ENCODE measurements around the gene COL11A2. TPM values are rescaled to one million over a fixed set of nuclear protein-coding genes. Genes with fewer than 3 reads are reported as not detected.
"Not testable (repeated sequence)": the region's sequence is repeated elsewhere in the genome, so short reads cannot be mapped to it uniquely, and the experiment has no call there.

The COL11A2 gene
- 1 to 10 TPM in 1 of 2 experiments, under 1 TPM in 1; 0.88 to 1.4 TPM for total RNA-seq

DNA sequence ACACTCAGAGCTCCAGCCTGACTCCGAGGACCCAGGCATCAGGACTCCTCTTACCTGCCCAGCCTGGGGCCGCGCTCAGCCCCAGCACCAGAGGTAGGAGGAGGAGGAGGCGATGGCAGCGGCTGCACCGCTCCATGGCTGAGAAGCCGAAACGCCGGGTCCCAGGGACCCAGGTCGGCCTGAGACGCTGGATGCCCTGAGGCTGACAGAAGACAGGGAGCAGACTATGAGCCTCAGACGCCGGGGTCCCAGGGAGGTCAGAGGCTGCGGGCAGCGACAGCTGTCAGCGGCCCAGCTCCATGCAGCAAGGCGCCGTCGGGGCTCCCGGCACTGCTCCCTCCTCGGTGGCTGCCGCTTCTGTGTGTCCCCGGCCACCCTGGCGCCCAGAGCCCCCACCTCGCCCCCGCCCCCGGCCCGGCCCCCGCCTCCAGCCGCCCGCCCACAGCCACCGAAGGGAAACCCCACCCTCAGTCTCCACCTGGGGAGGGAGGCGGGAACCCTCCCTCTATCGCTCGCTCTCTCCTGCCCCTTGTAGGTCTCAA, at the start of gene COL11A2:
COL11A2 (minus strand) TSS at position 363 of the 542 bp plus-strand sequence; CDS start at position 136, 227 bp downstream.
- Mint-ChIP-seq H3K36me3 (ENCODE audit: low read depth) (peaks cover 20% of the 10 kb centered on the region), H3K4me1 (ENCODE audit: low read depth) (peaks cover 17% of the 10 kb centered on the region), H3K27me3 (ENCODE audit: low read depth) (peaks cover 9% of the 10 kb centered on the region), H3K4me3 (peak within 1 kb of the TSS; percentile 61), H3K27ac (no peak within 1 kb of the TSS), H3K9me3 (no peaks in the 10 kb centered on the region)
- DNase-seq = no peak
- intact Hi-C loops (cut with micrococcal nuclease) = loop anchor here (10.0 kb wide), 1 partner anchor 1053 kb away; the partner anchor contains the start of gene SMIM29
- CTCF ChIA-PET = no interaction called here

DNA sequence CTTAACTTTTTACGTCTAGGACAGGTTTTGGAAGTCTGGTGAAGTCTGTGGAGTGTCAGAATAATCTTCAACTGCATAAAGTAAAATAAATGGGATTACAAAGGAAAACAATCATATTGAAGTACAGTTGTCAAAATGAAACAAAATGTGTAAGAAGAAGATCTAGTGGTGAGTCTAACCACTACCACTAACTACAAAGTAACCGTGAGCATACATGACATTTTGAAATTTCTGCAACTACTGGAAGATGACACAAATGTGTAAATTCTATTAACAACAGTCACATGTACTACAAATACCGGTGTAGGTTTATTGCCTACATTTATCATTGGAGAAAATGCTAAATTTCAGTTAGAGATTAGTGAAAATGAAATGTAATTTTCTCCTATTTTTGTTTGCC, 49.7 kb upstream of the COL11A2 start:
- Mint-ChIP-seq H3K36me3 (ENCODE audit: low read depth) (no peaks in the 10 kb centered on the region), H3K4me3 (no peak overlapping the region), H3K9me3 (no peaks in the 10 kb centered on the region), H3K27me3 (ENCODE audit: low read depth) (peaks cover 3% of the 10 kb centered on the region), H3K27ac (no peak overlapping the region), H3K4me1 (ENCODE audit: low read depth) (peaks cover 14% of the 10 kb centered on the region)
- CTCF ChIA-PET = no interaction called here
- intact Hi-C loops (cut with micrococcal nuclease) = loop anchor here (1.0 kb wide), 1 partner anchor 37 kb away; no protein-coding TSS in a partner anchor
- DNase-seq = no peak

DNA sequence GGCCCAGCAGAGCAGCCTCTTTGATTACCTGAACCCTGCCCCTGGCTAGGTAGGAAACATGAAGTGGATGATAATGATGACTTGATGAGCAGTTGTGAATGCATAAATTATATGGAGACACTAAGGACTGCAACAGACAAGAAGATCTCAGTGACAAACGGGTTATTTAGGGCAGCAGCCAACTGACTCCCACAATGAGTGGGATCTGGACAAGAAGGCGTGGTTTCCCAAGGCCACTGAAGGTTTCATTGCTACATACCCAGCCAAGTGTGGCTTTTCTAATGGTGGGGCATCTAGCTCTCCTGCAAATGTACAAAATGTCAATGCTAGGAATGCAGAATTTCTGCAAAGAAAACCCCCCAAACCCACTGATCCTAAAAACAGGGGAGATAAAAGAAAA, 45.5 kb upstream of the COL11A2 start:
- no peaks in the 10 kb centered on the region for H3K9me3 Mint-ChIP-seq
- H3K27me3 Mint-ChIP-seq (ENCODE audit: low read depth) = peaks cover 15% of the 10 kb centered on the region
- no peak overlapping the region for H3K4me3 Mint-ChIP-seq
- H3K36me3 Mint-ChIP-seq (ENCODE audit: low read depth) = no peaks in the 10 kb centered on the region
- DNase-seq = no peak
- intact Hi-C loops (cut with micrococcal nuclease) = no loop called here
- CTCF ChIA-PET = interaction anchor here (0.6 kb wide), 1 partner anchor 87 kb away, joined by 3 read pairs; no protein-coding TSS in a partner anchor
- H3K27ac Mint-ChIP-seq = no peak overlapping the region
- H3K4me1 Mint-ChIP-seq (ENCODE audit: low read depth) = peaks cover 12% of the 10 kb centered on the region

DNA sequence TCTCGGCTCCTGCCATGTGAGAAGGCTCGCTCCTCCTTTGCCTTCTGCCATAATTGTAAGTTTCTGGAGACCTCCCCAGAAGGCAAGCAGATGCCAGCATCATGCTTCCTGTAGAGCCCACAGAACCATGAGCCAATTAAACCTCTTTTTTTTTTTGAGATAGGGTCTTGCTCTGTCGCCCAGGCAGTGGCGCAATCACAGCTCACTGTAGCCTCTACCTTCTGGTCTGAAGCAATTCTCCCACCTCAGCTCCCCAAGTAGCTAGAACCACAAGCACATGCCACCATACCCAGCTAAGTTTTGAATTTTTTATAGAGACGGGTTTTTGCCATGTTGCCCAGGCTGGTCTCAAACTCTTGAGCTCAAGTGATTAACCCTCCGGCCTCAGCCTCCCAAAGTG, 44.6 kb upstream of the COL11A2 start:
- CTCF ChIA-PET = no interaction called here
- Mint-ChIP-seq H3K27ac (no peak overlapping the region), H3K27me3 (ENCODE audit: low read depth) (peaks cover 12% of the 10 kb centered on the region), H3K4me3 (no peak overlapping the region), H3K4me1 (ENCODE audit: low read depth) (peaks cover 5% of the 10 kb centered on the region), H3K9me3 (no peaks in the 10 kb centered on the region), H3K36me3 (ENCODE audit: low read depth) (no peaks in the 10 kb centered on the region)
- intact Hi-C loops (cut with micrococcal nuclease) = no loop called here
- DNase-seq = no peak

DNA sequence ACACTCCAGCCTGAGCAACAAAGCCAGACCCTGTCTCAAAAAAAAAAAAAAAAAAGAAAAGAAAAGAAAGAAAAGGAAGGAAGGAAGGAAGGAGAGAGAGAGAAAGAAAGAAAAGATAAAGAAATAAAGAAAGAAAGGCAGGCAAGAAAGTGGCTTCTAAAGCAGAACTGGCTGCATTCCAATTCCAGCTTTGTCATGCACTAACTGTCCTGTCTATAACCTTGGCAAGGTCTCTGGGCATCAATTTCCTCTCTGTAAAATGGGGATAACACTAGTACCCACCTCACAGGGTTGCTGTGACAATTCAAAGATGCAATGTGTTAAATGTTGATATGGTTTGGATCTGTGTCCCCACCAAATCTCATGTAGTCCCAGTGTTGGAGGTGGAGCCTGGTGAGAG, 44.1 kb upstream of the COL11A2 start:
- H3K9me3 Mint-ChIP-seq = no peaks in the 10 kb centered on the region
- H3K4me3 Mint-ChIP-seq = no peak overlapping the region
- peaks cover 12% of the 10 kb centered on the region for H3K27me3 Mint-ChIP-seq (ENCODE audit: low read depth)
- intact Hi-C loops (cut with micrococcal nuclease) = no loop called here
- CTCF ChIA-PET = no interaction called here
- peaks cover 2% of the 10 kb centered on the region for H3K4me1 Mint-ChIP-seq (ENCODE audit: low read depth)
- no peak overlapping the region for H3K27ac Mint-ChIP-seq
- DNase-seq = no peak
- no peaks in the 10 kb centered on the region for H3K36me3 Mint-ChIP-seq (ENCODE audit: low read depth)

DNA sequence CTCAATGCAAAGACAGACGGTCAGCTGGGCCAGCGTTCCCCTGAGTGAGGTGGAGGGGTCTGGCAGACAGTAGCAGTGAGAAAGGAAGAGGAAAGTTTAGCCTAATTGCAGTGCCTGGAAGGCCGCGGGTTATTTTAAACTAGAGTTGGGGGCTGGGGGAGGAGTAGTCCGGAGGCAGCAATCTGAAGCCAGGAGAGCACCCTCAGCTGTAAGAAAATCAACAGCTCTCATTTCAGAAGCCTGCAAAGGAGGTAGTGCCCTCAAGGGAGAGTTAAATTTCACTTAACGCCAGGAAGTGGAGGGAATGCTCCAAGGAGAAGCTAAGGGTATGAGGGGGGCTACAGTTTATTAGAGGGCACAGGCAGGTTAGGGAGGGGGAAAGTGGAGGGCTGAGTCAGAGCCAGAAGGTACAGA, 43.0 kb upstream of the COL11A2 start:
- Mint-ChIP-seq H3K36me3 (ENCODE audit: low read depth) (no peaks in the 10 kb centered on the region), H3K27ac (no peak overlapping the region), H3K9me3 (no peaks in the 10 kb centered on the region), H3K4me1 (ENCODE audit: low read depth) (no peaks in the 10 kb centered on the region), H3K27me3 (ENCODE audit: low read depth) (peaks cover 12% of the 10 kb centered on the region), H3K4me3 (no peak overlapping the region)
- intact Hi-C loops (cut with micrococcal nuclease) = no loop called here
- CTCF ChIA-PET = no interaction called here
- DNase-seq = no peak

DNA sequence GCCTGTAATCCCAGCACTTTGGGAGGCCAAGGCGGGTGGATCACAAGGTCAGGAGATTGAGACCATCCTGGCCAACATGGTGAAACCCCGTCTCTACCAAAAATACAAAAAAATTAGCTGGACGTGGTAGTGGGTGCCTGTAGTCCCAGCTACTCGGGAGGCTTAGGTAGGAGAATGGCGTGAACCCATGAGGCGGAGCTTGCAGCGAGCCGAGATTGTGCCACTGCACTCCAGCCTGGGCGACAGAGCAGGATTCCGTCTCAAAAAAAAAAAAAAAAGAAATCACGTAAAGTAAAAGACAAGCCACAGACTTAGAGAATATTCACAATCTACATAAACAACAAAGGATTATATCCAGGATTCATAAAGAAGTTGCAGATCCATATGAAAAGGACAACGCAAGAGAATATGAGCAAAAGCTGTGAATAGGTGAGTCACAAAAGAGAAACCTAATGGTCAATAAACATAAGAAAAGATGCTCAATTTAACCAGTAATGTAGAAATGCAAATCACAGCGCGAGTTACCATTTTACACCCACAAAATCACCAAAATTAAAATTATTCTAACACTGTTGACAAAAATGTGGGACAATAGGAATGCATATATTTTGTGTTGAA, 34.3 kb upstream of the COL11A2 start:
- H3K27ac Mint-ChIP-seq; H3K36me3 Mint-ChIP-seq (ENCODE audit: low read depth); DNase-seq; H3K4me3 Mint-ChIP-seq; H3K9me3 Mint-ChIP-seq; H3K4me1 Mint-ChIP-seq (ENCODE audit: low read depth); H3K27me3 Mint-ChIP-seq (ENCODE audit: low read depth); intact Hi-C loops (cut with micrococcal nuclease): not testable (repeated sequence)
- CTCF ChIA-PET = interaction anchor here (0.7 to 1.2 kb wide), 4 partner anchors 29 to 326 kb away, joined by 3 to 4 read pairs (median 3); no protein-coding TSS in a partner anchor

DNA sequence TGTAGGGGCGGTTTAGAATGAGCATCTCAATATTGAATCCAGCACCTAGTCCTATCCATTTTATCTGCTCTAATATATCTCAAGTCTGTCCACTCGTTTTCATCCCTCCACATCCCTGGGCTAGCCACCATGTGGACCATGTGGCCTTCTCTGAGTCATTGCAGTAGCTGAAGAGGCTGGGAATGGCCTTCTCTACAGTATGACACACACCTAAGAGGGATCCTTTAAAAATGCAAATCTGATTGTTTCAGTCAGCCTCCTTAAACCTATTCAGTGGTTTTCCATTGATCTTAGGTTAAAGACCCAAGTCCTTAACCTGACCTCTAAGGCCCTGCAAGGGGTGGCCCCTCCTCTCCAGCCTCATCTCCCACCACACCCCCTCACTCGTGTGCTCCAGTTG, 25.4 kb upstream of the COL11A2 start:
- Mint-ChIP-seq H3K4me1 (ENCODE audit: low read depth) (peaks cover 16% of the 10 kb centered on the region), H3K27me3 (ENCODE audit: low read depth) (peaks cover 32% of the 10 kb centered on the region), H3K36me3 (ENCODE audit: low read depth) (peaks cover under 1% of the 10 kb centered on the region), H3K9me3 (no peaks in the 10 kb centered on the region), H3K27ac (no peak overlapping the region), H3K4me3 (no peak overlapping the region)
- no peak for DNase-seq
- CTCF ChIA-PET = interaction anchor here (1.2 kb wide), 1 partner anchor 91 kb away, joined by 3 read pairs; no protein-coding TSS in a partner anchor
- intact Hi-C loops (cut with micrococcal nuclease) = no loop called here

DNA sequence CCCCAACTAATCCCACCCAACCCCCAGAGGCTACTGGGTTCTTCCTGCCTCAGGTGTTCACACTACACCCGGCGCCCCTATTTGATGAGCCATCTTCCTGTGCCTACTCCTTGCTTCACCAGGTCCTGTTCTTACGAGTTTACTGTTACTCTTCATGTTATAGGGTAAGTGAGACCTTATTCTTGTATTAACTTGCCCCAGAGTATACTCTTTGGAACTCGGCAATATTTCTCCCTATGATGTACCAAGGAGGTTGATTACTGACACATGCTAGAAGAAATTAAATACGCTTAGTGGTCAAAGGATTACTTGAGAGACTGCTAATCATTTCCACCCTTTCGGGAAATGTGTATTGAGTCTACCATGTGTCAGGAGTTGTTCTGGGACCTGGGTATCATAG, 25.0 kb upstream of the COL11A2 start:
- Mint-ChIP-seq H3K9me3 (no peaks in the 10 kb centered on the region), H3K4me1 (ENCODE audit: low read depth) (peaks cover 18% of the 10 kb centered on the region), H3K4me3 (no peak overlapping the region), H3K36me3 (ENCODE audit: low read depth) (peaks cover 3% of the 10 kb centered on the region), H3K27ac (no peak overlapping the region), H3K27me3 (ENCODE audit: low read depth) (peaks cover 34% of the 10 kb centered on the region)
- CTCF ChIA-PET = no interaction called here
- DNase-seq = no peak
- intact Hi-C loops (cut with micrococcal nuclease) = no loop called here

DNA sequence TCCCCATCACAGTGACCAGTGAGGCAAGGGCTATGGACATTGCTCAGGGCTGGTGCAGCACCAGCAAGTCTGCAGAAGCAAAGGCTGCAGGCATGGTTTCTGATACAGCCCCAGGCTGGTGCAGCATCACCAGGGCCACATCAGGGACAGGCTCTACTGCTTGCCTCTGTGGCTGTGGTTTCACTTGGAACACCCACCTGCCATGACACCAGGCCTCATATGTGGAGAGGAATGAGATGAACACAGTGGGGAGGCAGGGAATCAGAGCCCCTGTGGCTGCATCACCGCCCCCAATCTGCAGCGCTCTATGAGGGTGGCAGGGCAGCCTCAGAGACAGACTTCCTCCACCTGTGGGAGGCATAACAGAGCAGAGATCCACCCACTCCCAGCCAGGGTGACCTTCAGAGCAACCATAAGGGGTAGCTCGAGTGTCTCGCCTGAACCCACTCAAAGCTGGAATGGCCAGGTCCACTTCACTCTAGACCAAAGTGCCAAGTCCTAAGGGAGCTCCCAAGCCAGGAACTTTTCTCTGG, 23.9 kb upstream of the COL11A2 start:
- DNase-seq = no peak
- Mint-ChIP-seq H3K4me3 (no peak overlapping the region), H3K36me3 (ENCODE audit: low read depth) (peaks cover 8% of the 10 kb centered on the region), H3K9me3 (no peaks in the 10 kb centered on the region), H3K27ac (no peak overlapping the region), H3K4me1 (ENCODE audit: low read depth) (peaks cover 18% of the 10 kb centered on the region), H3K27me3 (ENCODE audit: low read depth) (peaks cover 31% of the 10 kb centered on the region)
- CTCF ChIA-PET = no interaction called here
- intact Hi-C loops (cut with micrococcal nuclease) = no loop called here

DNA sequence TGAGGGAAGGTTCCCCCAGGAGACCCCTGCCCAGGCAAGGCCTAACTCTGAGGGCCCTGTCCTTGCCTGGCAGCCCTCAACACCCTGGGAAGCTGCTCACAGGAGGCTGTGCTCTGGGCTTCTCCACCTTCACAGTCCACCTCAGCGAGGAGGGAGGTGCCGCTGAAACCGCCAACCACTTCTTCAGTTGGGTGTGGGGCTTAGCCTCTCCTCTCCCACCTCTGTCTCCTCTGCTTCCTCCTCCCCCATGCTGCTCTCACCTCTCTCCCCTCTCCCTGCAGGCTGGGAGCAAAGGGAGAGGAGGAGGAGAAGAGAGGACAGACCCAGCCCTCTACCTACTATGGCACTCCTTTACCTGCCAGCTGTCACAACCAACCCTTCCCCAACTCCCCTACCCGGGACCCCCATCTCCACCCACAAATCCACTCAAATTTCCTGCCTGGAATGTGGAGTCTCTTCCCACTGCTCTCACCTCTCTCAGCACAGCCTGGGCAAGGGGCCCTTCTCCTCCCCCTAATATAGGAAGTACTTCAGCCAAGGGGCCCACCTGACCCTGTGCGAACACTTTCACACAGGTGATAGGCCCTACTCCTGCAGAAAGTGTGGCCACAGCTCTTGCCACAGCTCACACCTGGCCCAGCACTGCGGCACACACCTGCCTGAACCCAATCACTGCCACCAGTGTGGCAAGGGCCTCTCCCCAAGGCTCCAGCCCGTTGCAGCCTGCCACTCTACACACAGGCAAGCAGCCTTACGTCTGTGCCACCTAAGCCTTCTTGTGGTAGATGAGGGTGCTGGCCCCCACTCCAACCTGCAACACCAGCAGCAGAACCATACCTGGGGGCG, 23.2 kb upstream of the COL11A2 start:
- Mint-ChIP-seq H3K9me3 (no peaks in the 10 kb centered on the region), H3K36me3 (ENCODE audit: low read depth) (peaks cover 12% of the 10 kb centered on the region), H3K27ac (no peak overlapping the region), H3K4me1 (ENCODE audit: low read depth) (peaks cover 18% of the 10 kb centered on the region), H3K4me3 (no peak overlapping the region), H3K27me3 (ENCODE audit: low read depth) (peaks cover 31% of the 10 kb centered on the region)
- intact Hi-C loops (cut with micrococcal nuclease) = no loop called here
- no peak for DNase-seq
- CTCF ChIA-PET = no interaction called here

DNA sequence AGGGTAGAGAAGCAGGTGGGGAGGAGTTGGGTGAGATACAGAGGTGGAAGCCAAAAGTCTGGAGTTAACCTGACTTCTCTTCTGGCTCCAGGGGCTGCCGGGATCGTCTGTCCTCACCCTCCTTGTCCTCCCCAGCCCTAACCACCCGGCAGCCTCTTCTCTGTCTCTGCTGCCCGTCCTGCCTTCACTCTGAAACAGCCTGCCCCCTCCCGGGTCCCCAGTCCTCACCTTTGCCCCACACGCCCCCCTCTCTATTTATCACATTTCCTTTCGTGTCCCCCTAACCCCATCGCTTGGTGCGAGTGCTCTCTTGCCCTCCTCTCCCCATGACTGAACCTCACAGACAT, 21.7 kb upstream of the COL11A2 start:
- intact Hi-C loops (cut with micrococcal nuclease) = no loop called here
- peak overlapping the region; percentile 57 for H3K4me3 Mint-ChIP-seq
- peaks cover 21% of the 10 kb centered on the region for H3K36me3 Mint-ChIP-seq (ENCODE audit: low read depth)
- no peak for DNase-seq
- H3K27ac Mint-ChIP-seq = no peak overlapping the region
- H3K27me3 Mint-ChIP-seq (ENCODE audit: low read depth) = peaks cover 31% of the 10 kb centered on the region
- no peaks in the 10 kb centered on the region for H3K9me3 Mint-ChIP-seq
- H3K4me1 Mint-ChIP-seq (ENCODE audit: low read depth) = peaks cover 26% of the 10 kb centered on the region
- CTCF ChIA-PET = no interaction called here
